Stimulated activated CD8-positive, alpha-beta memory T cell treated with anti-CD3 and anti-CD28 coated beads, Interleukin-2, amount 100 ng/mL, for 1 hour (primary cell): Measurements from ENCODE around the gene INPP5F.
"Not testable (repeated sequence)": the region's sequence is repeated elsewhere in the genome, so short reads cannot be mapped to it uniquely, and the experiment has no call there.

Source experiments
- DNase-seq, 2 donors: peaks; one replicate each; pipeline ENCODE4 v3.0.0-alpha.2; 2020; ENCODE audit warnings: low read depth in 2 of 2

The INPP5F gene

DNA sequence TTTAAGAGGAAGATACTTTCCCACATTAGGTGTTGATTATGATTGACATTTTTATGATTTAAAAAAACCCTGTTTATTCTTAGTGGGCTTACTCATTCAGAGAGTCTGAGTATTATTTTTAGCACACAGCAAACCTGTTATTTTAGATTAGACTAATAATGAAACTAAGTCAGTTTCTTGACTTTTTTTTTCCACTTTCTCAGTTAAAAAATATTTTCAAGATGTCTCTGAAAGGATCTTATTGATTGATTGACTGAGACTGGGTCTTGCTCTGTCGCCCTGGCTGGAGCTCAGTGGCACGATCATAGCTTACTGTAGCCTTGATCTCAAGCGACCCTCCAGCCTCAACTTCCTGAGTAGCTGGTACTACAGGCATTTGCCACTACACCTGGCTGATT lies 20.4 kb upstream of the INPP5F start:
- DNase-seq = no peak

DNA sequence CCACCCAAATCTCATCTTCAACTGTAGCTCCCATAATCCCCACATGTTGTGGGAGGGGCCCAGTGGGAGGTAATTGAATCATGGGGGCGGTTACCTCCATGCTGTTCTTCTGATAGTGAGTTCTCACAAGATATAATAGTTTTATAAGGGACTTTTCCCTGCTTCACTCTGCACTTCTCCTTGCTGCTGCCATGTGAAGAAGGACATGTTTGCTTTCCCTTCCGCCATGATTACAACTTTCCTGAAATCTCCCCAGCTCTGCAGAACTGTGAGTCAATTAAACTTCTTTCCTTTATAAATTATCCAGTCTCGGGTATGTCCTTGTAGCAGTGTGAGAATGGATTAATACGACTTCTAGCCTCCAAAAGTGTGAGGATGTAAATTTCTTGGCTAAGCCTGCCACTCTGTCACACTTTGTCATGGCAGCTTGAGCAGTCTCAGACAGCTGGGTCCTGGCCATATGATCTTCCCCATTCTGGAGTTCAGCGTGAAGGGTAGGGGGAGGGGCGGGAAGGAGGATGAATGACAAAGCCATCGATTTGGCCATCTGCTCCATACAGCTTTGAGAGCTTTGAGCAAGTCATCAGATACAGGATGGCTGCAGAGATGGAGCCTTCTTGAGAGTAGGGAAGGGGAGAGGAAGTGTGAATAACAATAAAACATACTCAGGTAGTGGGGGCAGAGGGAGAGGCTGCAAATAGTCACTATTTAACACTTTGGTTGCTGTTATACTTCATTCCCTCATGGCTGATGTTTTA lies 19.1 kb upstream of the INPP5F start:
- DNase-seq = no peak

DNA sequence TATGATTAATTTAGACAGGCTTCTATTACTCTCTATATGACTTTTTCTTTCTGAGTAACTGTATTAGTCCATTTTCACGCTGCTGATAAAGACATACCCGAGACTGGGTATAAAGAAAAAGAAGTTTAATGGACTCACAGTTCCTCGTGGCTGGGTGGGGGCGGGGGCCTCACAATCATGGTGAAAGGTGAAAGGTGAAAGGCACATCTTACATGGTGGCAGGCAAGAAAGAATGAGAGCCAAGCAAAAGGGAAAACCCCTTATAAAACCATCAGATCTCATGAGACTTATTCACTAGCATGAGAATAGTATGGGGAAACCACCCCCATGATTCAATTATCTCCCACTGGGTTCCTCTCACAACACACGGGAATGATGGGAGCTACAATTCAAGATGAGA lies 18.5 kb upstream of the INPP5F start:
- not testable (repeated sequence) for DNase-seq

DNA sequence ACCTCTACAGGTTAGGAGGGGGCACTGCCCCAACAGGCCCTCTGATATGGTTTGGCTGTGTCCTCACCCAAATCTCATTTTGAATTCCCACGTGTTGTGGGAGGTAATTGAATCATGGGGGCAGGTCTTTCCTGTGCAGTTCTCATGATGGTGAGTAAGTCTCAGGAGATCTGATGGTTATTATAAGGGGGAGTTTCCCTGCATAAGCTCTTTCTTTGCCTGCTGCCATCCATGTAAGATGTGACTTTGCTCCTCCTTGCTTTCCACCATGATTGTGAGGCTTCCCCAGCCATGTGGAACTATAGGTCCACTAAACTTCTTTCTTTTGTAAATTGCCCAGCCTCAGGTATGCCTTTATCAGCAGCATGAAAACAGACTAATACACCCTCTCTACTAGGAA lies 14.9 kb upstream of the INPP5F start:
- not testable (repeated sequence) for DNase-seq

DNA sequence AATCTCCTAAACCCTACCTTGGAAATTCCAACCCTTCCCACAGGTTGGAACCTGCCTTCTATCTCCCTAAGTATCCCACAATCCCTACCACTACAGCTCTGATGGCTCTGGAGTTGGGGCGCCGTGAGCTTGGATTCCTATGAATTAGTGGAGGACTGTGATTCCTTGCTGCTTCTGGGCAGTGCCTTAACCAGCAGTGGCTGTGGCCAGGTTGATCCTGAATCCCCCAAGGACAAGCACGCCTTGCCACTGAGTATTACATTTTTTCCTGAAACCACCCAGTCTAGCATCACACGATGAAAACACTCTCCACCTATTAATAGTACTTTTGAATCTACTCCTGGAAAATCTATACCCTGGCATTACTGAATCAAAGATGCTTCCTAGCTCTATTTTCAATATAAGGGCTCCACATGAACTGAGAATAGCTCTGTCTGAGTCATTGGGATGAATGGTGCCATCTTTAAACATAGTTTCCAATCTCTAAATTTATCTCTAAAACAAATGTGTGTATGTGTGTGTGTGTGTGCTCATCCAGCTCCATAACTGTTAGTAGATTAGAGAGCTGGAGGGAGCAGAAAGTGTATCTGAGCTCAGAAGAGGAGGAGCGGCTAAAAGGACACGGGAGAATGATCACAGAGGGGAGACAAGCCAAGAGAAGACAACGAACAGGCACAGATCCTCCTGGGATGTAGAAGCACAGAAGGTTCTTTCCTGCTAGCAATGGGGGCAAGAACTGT lies 11.9 kb upstream of the INPP5F start:
- no peak for DNase-seq

DNA sequence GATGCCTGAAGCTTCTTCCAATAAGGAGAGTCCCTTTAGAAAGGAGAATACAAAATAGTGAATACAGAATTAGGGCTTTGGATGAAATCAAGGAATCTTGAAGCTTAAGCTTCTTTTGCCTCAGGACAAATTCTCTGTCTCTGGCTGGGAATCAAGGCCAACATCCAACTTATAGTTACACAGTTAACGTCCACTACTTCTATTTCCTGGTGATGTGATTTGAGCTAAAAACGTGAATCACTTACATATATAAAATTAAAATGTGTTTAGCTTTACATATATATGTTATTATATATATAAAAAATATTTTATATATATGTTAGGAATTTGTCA lies 11.4 kb upstream of the INPP5F start:
- no peak for DNase-seq

DNA sequence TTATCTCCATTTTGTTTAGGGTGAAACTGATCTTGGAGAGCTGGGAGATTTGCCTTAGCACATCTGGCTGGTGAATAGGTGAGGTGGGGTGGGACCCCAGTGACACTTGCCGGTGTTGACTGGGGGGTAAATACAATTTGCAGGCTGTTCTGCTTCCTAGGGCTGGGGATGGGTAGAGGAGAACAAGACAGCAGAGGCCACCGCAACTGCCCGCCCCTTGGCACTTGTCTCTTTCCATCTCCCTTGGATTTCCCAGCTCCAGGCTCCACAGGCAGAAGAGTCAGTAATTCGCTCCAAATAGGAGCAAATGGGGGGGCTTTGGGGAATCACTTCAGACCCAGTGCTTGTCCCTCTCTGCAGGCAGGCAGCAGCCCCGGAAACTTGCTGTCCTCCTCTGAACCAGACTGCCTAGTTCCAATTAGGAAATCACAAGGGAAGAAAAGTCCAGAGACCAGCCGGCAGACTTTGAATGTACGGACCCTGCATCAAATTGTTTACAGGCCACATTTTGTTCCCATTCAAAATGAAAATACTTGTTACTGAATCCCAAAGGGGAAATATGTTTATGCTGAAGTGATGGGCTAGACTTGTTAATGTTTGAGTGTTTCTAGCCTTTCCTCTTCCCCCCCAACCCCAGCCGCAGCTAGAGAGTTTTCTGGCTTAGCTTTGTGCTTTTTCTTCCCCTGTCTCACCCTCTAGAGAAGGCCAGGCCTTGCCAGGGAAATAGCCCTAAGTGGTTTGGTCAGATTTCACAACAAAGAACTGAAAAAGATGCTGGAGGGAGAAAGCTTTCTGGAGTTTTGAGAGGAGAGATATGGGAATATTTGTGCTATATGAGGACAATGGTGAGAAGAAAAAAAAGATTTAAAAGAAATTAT lies 10.0 kb upstream of the INPP5F start:
- DNase-seq = no peak

DNA sequence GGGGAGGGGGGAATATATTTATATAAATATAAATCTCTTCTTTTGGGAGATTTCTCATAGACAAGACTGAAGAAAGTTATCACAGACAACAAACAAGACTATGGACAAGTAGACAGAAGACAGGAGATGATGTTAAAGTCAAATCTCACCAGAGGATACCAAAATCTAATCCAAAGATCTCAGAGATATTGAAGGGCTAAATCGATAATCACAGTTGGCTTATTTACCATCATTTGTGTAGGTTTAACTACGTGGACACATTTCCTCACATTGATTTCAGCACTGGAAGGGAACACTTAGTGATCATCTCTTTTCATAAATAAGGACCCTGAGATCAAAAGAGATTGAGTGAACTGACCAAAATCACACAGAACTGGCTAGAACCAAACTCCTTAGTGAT lies 2.7 kb upstream of the INPP5F start:
- DNase-seq = no peak

DNA sequence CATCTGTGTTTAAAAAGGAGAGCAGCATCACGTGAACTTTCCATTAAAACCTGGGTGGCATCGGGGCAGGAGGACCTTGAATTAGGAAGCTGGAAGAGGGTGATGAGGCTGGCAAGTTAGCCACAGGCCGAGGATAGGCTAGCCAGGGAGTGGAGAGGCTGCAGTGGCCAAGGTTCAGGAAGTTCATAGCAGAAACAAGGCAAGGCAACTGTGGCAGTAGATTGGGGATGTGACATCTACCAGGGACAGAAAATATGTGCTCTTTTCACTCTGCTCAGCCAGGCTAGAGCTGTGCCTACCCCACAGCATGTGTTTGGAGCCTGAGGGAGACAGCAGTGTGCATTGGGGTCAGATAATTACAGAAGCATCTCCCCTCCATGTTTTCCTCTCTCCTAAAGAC lies 2.2 kb upstream of the INPP5F start:
- DNase-seq = no peak

DNA sequence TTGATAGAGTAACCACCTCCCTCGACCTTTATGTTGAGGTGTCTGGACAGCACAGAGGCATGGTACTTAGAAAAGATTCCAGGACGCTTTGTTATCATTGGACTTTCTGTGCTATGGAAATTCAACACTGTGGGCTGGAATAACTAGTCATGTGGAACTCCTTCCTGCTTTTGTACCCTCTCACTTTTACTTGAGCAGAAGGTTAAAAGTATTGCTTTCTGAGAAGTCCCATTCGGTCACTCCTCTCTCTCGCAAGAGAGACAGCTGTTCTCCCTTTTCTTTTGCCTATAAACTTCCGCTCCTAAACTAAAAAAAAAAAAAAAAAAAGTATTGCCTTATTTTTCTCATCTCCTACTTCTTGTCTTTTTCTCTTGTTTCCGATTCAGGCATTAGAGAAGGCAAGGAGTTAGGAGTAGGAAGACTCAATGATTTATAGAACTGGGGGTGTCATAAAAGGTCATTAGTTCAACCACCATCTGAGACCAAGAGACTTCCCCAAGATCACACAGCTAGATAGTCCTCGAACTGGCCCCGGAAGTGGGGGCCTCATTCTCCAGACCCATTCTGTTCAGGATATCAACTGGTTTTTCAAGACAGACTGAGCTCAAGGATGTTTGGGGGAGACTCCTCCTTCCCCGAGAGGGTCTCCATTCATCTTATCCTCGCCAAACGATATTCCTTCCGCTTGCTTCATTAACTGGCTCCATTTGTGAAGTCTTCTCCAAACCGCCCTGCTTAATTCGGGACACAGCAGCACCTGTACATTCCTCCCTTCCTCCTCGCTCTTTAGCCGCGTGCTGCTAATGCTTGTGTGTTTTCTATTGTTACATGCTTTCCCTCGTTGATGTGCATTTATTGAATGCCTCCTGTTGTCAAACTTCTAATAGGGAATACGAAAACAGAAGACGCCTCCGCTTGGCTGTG lies 995 bp upstream of the INPP5F start:
- no peak for DNase-seq

DNA sequence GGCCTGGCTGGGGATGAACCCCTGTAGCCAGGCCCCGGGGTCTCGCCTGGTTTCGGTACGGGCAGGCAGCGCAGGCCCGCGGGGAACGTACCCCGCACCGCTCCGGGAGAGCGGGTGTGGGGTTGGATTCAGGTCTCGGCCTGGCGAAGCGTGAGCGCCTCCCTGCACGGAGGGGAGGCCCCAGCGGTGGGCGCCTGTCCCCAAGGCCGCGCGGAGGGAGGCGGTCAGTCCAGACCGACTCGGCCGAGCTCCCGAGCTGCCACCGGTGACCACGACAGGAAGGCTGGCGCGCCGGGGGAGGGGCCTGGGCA lies 378 bp upstream of the INPP5F start:
- DNase-seq = no peak

DNA sequence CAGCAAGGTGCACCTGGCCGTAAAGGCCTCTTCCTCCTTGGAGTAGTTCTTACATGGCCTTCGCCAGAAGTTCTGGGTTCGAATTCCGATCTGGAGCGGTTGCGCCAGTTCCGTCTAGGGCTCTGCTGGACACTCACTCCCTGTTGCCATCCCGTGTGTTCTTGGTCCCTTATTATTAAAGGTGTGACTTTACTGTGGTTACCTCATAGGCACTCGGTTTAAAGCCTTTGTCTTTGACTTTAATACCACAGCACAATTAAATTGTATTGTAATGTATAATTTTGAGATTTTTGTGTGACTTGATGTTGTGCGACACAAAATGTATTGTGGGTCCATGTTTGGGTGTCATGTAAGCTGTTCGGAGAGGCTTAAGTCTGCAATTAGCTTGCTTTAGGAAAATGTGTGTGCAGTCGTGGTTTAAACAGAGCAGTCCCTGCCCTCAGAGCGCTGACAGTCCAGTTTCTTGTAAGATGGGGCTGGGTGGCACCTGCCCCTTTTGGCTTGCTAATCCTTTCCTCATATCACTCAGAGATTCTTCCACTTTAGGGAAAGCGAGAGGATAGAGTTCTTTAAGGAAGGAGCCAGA lies 919 bp downstream of the INPP5F start:
- DNase-seq = no peak

DNA sequence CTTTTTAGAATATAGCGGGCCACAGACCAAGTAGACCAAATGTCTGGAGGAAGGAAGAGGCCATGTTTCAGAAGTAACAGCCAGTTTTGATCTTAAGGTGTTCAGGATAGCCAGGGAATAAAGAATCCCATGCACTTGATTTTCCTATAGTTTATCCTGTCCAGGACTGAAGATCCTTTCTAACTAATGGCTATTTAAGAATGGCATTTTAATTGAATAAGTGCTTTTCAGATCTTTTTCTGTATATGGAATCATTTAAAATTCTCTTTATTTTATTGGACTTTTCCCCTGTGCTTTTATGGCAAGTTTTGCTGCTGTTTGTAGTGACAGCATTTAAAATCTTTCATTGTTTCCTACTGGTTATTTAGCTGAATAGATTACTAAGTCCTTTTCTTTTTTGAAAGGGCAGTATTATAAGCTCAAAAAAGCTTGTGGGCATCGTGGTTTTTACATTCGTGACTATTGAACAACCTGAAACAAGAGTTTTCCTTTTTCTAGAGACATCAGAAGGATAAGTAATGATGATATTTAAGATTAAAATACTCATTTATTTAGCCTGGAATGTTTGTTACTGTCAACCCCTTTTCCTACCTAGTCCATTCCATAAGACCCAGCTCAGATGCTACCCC lies 2.4 kb downstream of the INPP5F start:
- DNase-seq = no peak

DNA sequence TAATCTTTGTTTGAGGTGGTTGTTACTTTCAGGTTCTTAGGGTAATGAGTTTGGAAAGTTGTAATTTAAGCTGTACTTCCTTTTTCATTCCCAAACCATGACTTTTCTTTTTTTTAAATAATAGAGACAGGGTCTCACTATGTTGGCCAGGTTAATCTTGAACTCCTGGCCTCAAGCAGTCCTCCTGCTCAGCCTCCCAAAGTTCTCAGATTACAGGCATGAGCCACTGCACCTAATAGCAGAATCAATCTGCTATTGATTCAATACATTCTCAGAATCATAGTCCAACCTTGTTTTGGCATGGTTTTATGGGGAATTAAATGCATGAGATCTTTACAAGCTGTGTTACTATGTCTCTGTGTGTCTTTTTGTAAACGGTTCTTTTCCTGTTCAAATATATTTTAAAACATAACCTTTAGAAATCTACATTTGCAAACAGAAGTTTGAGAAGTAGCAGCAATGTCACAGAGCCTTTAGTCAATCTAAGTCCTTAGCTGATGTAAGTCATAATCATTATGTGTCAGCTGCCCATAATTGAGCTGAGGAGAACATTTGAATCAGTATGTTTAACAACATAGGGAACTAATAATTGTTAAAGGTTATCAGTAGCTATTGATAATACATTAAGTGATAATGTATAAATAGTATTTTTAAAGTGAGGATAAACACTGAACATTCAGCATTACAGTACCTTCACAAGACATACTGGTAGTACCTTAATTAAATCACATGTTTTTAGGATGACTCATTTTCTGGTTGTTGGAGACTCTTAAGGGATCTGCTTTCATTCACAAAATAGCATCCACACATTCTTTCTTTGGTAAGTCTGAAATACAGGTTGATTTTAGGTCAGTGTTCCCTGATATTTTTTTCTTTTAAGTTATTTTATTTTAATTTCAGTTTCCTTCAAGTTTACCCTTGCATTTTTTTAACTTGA lies 8.8 kb downstream of the INPP5F start:
- DNase-seq = no peak

DNA sequence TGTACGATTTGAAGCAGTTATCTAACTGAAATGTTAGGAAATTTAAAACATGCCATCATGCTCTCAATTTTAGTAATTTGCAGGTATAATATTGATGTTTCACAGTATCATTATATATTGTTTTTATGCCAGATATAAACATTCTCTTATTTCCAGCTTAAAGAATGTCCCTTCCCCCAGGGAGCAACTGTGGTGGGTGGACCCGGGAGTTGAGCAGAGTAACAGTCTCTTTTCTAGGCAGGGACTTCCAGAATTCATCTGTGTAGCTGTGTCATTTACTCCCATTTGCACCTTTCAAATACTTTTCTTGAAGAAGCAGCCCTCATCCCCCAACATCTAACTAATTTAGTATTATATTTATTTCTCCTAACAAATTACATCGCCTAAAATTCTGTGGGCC lies 9.6 kb downstream of the INPP5F start:
- DNase-seq = no peak

DNA sequence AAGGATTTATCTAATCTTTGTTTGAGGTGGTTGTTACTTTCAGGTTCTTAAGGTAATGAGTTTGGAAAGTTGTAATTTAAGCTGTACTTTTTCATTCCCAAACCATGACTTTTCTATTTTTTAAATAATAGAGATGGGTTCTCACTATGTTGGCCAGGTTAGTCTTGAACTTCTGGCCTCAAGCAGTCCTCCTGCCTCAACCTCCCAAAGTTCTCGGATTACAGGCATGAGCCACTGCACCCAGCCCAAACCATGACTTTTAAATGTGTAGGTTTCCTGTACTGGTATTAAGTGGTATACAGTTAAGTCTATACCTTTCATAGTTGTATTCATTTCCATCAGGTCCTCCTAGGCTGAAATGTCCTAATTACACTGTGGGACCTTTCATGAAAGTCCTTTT lies 10.4 kb downstream of the INPP5F start:
- no peak for DNase-seq

DNA sequence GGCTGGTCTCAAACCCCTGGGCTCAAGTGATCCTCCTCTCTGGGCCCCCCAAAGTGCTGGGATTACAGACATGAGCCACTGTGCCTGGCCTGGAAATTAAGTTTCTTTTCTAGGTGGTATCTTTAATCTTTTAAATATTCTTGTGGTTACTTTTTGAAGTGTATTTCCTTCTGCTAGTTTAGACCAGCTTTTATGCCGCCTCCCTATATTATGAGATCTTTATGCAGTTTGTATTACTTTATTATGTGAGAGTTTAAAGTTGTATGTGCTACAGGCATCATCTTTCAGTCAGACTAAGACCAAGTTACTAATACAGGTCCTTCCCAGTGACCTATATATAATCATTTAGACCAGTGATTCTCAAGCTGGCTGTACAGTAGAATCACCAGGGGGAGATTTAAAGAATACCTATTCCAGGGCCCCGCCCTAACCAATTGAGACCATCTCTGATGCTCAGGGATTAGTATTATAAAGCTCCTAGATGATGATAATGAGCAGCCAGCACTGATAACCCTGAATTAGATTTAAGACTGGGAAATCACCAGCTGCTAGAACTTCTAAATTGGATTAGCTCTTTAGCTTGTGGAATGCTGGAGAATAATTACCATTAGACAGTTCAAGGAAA lies 11.3 kb downstream of the INPP5F start:
- no peak for DNase-seq

DNA sequence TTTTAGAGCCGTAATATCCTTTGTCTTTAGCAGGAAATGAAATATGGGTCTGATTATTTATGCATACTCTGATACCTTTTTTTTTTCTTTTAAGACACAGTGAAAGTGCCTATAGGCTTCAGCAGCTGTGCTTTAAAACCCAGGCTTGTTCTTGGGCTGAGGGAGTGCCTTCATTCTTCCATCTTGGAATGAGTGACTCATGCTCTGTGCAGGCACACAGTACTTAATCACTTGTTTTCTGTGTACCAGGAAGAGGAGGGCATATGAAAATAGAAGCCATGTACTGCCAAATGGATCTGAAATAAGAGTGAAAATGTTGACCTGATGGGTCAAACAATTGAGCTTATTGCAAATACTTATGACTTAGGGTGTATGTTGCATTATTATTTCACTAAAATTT lies 12.0 kb downstream of the INPP5F start:
- DNase-seq = no peak

DNA sequence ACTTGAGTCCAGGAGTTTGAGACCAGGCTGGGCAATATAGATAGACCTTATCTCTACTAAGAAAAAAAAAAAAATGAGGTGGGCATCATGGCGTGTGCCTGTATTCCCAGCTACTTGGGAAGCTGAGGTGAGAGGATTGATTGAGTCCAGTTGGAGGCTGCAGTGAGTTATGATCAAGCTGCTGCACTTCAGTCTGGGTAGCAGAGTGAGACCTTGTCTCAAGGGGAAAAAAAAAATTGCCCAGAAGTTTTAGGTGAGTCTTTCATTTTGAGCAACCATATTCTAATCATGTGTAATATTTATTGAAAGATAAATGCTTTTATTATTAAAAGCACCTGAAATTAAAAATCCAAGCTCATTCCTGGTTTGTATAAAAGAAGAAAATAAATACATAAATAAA lies 13.1 kb downstream of the INPP5F start:
- no peak for DNase-seq
